Neuron (in vitro differentiated cells): ENCODE data around the gene MID1.
A peak's percentile ranks its signal among the peaks of the same experiment; 100 is the strongest.

Experiments
- H2AFZ ChIP-seq: one replicate; pipeline ENCODE4 v1.6.1; 2013; ENCODE audit warnings: low read depth, mild to moderate bottlenecking, inconsistent platforms, low read length, moderate library complexity
- H3K27me3 ChIP-seq: one replicate; pipeline ENCODE4 v1.6.1; 2013; ENCODE audit warnings: low read length; ENCODE audit not compliant: insufficient read depth
- H3K36me3 ChIP-seq: one replicate; pipeline ENCODE4 v1.6.1; 2013; ENCODE audit warnings: low read length; ENCODE audit not compliant: insufficient read depth
- H3K4me1 ChIP-seq: one replicate; pipeline ENCODE4 v1.6.1; 2013; ENCODE audit warnings: low read length; ENCODE audit not compliant: insufficient read depth
- H3K4me3 ChIP-seq: 2 replicates; pipeline ENCODE4 v1.5.1; 2013; ENCODE audit warnings: mild to moderate bottlenecking, low read length, moderate library complexity
- H3K9me3 ChIP-seq: one replicate; pipeline ENCODE4 v1.6.1; 2013; ENCODE audit warnings: low read length

The MID1 gene, protein sequence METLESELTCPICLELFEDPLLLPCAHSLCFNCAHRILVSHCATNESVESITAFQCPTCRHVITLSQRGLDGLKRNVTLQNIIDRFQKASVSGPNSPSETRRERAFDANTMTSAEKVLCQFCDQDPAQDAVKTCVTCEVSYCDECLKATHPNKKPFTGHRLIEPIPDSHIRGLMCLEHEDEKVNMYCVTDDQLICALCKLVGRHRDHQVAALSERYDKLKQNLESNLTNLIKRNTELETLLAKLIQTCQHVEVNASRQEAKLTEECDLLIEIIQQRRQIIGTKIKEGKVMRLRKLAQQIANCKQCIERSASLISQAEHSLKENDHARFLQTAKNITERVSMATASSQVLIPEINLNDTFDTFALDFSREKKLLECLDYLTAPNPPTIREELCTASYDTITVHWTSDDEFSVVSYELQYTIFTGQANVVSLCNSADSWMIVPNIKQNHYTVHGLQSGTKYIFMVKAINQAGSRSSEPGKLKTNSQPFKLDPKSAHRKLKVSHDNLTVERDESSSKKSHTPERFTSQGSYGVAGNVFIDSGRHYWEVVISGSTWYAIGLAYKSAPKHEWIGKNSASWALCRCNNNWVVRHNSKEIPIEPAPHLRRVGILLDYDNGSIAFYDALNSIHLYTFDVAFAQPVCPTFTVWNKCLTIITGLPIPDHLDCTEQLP

DNA sequence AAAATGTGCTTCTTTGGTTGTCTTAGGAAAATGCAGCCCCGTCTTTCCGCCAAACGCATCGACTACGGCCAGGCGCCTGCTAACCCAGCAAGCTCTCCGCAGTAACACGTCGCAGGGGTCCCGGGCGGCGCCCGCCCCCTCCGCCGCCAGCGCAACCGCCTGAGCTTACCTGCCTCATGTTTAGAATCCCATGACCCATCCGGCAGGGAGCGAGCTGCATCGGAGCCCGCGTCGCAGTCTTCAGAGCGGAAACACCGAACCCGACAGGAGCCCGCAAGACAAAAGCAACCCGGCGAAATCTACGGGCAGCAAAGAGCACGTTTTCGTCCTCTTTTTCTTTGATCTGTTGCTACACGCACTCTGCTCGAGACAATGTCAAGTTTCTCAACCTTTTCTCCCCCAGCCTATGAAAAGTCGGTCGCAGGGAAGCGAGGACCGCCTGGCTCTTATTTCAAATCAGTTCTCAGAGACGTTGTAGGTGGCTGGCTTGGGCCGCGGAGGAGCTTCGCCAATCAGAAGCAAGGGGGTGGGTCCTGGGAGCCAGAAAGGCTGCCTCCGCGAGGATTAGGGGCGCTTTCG lies at the start of gene MID1:
MID1 (minus strand) TSS at position 465 of the 579 bp plus-strand sequence. CDS start 53,038 bp downstream, outside the sequence.
- H2AFZ ChIP-seq: no peak within 1 kb of the TSS

DNA sequence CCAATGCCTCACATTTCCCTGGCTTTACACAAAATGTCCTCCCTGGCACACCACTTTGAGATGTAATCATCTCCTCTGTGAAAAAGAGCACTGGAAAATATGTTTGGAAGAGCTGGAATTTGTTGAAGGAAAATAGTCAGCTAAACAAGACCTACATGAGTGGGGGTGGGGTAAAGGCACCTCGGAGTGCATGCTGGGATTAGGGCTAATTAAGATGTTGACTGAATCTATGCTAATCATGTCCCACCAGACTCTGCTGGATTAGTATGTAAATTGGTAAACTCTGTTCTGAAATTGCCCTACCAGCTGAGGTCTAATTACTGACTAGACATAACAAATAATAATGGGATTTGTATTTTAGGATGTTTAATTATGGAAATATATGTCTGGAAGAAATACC lies 46.8 kb upstream of the MID1 start:
- Histone ChIP-seq H3K36me3 (peaks cover 12% of the 10 kb centered on the region), H3K27me3 (no peaks in the 10 kb centered on the region), H3K9me3 (no peaks in the 10 kb centered on the region), H2AFZ (no peak overlapping the region), H3K4me3 (no peak overlapping the region), H3K4me1 (peaks cover 10% of the 10 kb centered on the region)

More for the DNA sequence above, at the start of gene MID1:
- peak within 1 kb of the TSS; percentile 75 for H3K4me3 ChIP-seq
- H3K9me3 ChIP-seq: no peaks in the 10 kb centered on the region
- H3K4me1 ChIP-seq: peaks cover 35% of the 10 kb centered on the region
- no peaks in the 10 kb centered on the region for H3K36me3 ChIP-seq
- no peaks in the 10 kb centered on the region for H3K27me3 ChIP-seq

DNA sequence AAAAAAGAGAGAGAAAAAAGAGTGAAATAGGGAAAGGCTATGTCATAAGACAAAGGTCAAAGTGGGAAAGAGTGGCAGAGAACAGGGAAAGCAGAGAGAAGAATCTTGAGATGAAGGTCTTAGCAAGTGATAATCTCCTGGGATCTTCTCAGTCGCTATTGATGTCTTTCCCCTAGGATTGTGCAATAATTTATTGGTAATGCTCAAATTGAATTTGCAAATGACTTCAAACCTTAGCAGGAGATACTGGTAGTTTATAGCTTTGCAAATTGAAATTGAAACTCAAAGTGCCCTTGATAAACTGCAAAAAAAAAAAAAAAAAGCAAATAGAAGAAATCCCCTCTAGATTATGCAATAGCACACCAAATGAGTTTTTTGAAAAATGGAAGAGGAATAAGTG lies 45.7 kb upstream of the MID1 start:
- no peak overlapping the region for H2AFZ ChIP-seq
- H3K4me1 ChIP-seq: peaks cover 11% of the 10 kb centered on the region
- no peaks in the 10 kb centered on the region for H3K27me3 ChIP-seq

DNA sequence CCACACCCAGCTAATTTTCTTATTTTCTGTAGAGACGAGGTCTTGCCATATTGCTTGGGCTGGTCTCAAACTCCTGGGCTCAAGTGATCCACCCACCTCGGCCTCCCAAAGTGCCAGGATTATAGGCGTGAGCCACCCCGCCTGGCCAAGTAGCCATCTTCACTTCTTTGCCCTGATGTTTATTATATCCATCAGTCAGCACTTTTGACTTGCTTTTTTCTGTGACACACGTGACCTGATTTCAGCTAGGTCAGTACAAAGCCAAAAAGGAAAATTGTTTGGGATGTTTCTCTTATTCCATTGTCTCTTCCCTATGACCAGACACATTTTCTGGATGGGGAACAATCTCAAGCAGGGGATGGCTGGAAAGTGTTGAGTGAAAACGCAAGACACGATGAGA lies 45.3 kb upstream of the MID1 start:
- Histone ChIP-seq H3K36me3 (peaks cover 12% of the 10 kb centered on the region), H2AFZ (no peak overlapping the region), H3K27me3 (no peaks in the 10 kb centered on the region), H3K4me1 (peaks cover 15% of the 10 kb centered on the region), H3K9me3 (no peaks in the 10 kb centered on the region), H3K4me3 (no peak overlapping the region)

More for the DNA sequence above, 45.7 kb upstream of the MID1 start:
- Histone ChIP-seq H3K4me3 (no peak overlapping the region), H3K36me3 (peaks cover 12% of the 10 kb centered on the region), H3K9me3 (no peaks in the 10 kb centered on the region)

DNA sequence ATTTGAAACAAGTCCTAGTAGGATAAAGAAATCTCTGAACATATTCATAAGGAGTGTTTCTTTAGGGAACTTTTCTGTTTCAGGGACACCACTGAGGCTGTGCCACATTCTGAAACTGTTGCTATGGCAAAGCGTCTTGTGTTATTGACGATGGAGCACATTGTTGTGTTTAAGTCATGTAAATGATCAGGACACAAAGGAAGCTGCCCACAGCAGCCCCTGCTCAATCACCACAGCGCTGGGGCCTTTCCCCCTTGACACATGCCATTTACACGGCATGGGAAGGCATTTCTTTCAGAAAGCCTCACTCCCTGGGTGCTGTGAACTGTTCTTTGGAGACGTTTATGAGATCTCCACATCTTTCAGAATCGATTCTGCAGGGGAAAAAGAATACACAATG lies 39.8 kb upstream of the MID1 start:
- Histone ChIP-seq H3K9me3 (peaks cover 3% of the 10 kb centered on the region), H3K4me1 (peaks cover 24% of the 10 kb centered on the region), H3K36me3 (no peaks in the 10 kb centered on the region), H3K4me3 (no peak overlapping the region), H3K27me3 (no peaks in the 10 kb centered on the region), H2AFZ (no peak overlapping the region)

DNA sequence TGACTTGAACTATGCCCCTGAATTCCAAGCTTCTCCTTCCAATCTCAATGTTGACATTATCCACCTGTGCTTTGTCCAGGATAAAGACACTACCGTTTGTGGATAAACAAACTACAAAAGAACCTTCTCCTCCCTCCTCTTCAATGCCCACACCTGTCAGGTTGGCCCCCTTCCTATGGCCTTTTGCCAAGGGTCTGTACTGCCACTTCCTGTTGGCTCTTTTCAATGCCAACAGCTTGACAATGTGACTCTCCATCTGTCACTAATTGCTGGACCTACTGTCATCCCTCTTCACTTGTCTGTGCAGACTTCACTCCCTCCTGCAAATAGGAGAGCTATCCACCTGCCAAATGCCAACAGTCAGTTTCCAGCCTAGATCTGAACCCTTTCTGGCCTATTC lies 35.8 kb upstream of the MID1 start:
- H3K27me3 ChIP-seq: no peaks in the 10 kb centered on the region
- H3K4me1 ChIP-seq: peaks cover 21% of the 10 kb centered on the region
- H2AFZ ChIP-seq: no peak overlapping the region
- no peak overlapping the region for H3K4me3 ChIP-seq
- H3K9me3 ChIP-seq: peaks cover 7% of the 10 kb centered on the region
- no peaks in the 10 kb centered on the region for H3K36me3 ChIP-seq

DNA sequence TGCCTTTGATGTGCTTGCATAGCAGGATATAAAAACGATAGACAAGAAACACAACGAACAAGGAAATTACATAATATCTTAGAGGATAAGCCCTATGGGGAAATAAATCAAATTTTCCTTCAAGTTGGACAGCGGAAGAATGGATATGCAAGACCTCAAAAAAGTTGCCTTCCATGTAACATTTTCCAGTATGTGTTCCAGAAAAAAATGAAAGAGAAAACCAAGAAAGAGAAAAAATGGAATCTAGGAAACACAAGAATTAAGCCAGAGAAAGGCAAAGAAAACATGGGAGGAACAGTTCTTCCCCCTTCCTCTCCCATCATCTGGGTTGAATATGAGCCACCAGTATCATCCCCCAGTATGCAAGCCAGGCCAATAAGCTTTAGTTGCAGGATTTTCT lies 34.6 kb upstream of the MID1 start:
- Histone ChIP-seq H3K4me3 (no peak overlapping the region), H3K36me3 (no peaks in the 10 kb centered on the region), H2AFZ (no peak overlapping the region), H3K9me3 (peaks cover 7% of the 10 kb centered on the region), H3K27me3 (no peaks in the 10 kb centered on the region), H3K4me1 (peaks cover 16% of the 10 kb centered on the region)

DNA sequence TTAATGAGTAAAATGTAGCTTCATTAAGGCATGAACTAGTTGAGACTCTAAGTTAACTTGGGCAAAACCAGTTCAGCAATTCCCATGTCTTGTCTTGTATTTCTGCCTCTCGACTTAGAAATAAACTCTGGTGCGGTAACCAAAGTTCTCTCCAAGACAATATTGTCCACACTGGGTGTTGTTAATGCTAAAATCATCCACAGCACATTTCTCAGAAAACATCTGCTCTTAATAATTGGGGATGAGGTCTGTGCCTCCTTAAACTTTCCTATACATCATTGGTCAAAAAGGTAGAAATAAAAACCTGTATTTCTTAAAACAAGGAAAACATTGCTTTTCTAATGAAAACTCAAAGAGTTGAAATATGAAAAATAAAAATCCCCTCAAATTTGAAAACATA lies 32.9 kb upstream of the MID1 start:
- Histone ChIP-seq H3K4me3 (no peak overlapping the region), H3K36me3 (no peaks in the 10 kb centered on the region), H3K9me3 (peaks cover 7% of the 10 kb centered on the region), H3K4me1 (peaks cover 6% of the 10 kb centered on the region), H3K27me3 (no peaks in the 10 kb centered on the region), H2AFZ (no peak overlapping the region)

DNA sequence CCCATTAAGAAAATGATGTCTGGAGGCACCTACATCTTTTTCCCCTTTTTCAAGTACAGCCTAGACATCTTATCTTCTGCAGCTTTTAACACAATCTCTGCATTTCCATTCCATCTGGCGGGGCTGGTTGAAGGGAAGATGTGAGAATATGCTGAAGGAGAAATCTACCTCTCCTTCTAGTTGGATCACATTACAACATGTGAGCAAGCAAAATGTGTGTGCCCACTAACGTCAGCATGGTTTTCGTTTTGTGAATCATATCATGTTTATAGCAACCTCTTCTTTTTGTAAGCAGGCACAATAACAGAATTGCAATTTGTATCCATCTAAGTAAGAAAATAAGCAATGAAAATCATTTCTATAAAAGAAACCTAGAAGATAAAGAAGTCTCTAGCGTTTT lies 28.9 kb upstream of the MID1 start:
- H3K4me3 ChIP-seq: no peak overlapping the region
- peaks cover 5% of the 10 kb centered on the region for H3K36me3 ChIP-seq
- H3K9me3 ChIP-seq: peaks cover 4% of the 10 kb centered on the region
- peaks cover 4% of the 10 kb centered on the region for H3K4me1 ChIP-seq
- H2AFZ ChIP-seq: no peak overlapping the region
- no peaks in the 10 kb centered on the region for H3K27me3 ChIP-seq

DNA sequence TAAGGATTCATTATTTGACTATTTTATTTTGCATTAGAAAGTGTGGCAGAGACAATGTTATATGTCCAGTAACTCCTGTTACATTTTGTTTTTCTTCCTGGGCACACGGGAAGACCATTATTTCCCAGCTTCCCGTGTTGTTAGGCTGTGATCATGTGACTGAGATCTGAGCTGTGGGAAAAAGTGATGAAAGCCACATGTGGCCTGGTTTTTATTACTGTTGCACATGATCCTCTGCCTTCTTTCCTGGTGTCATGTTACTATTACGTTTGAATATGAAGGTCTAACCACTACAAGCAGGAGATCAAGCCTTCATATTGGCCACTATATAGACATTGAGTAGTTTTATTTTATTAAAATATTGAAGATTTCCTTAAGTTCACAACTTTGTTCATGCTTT lies 28.2 kb upstream of the MID1 start:
- Histone ChIP-seq H3K4me3 (no peak overlapping the region), H3K36me3 (peaks cover 5% of the 10 kb centered on the region)

DNA sequence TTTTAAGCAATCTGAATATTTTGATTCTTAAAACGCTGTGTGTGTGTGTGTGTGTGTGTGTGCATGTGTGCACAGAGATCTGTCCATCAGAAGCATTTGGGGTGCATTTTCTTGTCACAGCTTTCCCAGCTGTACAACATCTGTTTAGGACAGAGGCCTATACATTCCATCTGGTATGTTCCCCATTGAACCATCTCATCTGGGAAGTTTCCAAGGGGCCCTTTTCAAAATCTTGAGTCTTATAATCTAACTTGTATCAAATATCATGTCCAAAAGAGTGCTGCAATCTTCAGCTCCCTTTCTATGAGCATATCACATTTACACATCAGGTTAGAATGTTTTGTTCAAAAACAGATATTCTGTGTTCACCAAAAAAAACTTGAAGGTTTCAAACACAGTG lies 16.5 kb upstream of the MID1 start:
- Histone ChIP-seq H3K4me1 (peaks cover 35% of the 10 kb centered on the region), H3K27me3 (no peaks in the 10 kb centered on the region), H2AFZ (no peak overlapping the region), H3K4me3 (no peak overlapping the region), H3K36me3 (no peaks in the 10 kb centered on the region), H3K9me3 (peaks cover 5% of the 10 kb centered on the region)

More for the DNA sequence above, 28.2 kb upstream of the MID1 start:
- Histone ChIP-seq H2AFZ (no peak overlapping the region), H3K9me3 (peaks cover 4% of the 10 kb centered on the region), H3K27me3 (no peaks in the 10 kb centered on the region), H3K4me1 (peaks cover 4% of the 10 kb centered on the region)

DNA sequence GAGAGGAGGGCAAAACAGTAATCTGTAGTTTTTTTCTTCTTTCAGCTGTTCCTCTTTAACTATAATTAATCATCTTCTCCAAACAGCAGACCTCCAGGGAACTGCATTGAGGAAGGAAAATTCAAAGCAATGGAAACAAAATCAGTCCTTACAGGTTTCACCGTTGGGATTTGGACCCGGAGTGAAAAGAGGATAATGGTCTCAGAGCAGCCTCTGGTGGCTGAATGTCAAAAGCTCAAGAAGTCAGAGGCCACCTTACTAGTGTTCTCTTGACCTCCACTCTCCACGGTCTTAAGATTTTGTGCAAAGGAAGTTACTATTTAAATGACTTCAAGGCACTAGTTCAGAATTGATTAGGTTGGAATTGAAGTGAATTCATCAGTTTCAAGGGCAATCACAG lies 16.0 kb upstream of the MID1 start:
- H2AFZ ChIP-seq: no peak overlapping the region
- peaks cover 35% of the 10 kb centered on the region for H3K4me1 ChIP-seq
- no peaks in the 10 kb centered on the region for H3K27me3 ChIP-seq
- peaks cover 3% of the 10 kb centered on the region for H3K36me3 ChIP-seq
- no peak overlapping the region for H3K4me3 ChIP-seq
- H3K9me3 ChIP-seq: peaks cover 5% of the 10 kb centered on the region

DNA sequence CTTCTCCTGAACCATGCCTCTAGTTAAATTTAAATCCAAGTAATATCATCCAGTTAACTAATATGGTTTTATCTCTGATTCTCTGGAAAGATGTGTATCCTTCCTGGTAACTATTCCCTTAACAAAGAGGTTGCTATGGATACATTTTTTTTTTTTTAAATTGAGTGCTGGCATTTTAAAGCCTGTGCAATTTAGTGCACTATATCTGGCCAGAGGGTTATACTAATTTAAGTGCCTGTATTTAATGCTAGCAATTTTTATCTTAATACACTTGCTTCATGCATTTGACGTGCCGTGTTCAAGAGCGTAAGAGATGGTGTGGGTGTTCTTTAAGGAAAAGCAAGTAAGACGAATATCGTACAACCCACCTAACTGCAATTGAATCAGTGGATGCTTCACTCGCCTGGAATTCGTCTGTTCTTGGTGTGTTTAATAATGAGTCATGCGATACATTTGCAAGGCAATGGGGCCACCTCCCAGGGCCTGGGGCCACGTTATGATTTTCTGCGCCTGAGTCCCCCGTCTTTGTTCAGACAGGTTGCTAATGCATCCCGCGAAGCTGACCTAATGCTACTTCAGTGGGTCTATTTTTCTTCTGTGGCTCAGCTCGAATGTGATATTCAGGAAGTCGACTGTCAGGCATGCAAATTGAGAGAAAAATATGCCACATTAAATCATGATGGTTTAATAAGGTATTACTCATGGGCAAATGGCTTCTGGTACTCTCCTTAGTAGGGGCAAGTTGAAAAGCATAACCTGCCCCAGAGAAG lies 14.2 kb upstream of the MID1 start:
- H3K4me3 ChIP-seq: no peak overlapping the region

More for the DNA sequence above, 14.2 kb upstream of the MID1 start:
- Histone ChIP-seq H3K36me3 (peaks cover 4% of the 10 kb centered on the region), H3K4me1 (peaks cover 35% of the 10 kb centered on the region), H3K9me3 (peaks cover 5% of the 10 kb centered on the region), H2AFZ (no peak overlapping the region), H3K27me3 (no peaks in the 10 kb centered on the region)
